H1 (cell line): ENCODE results near the gene SNF8.

Experiments used
- BCL11A ChIP-seq, 2 experiments: IDR thresholded peaks; one replicate each; pipeline ENCODE4 v1.6.1; 2011; ENCODE audit warnings: low read depth in 2 of 2, low read length in 2 of 2, mild to moderate bottlenecking in 2 of 2
- JUND ChIP-seq: IDR thresholded peaks from 2 replicates; pipeline ENCODE4 v1.6.1; 2011; ENCODE audit warnings: mild to moderate bottlenecking, improper control_type of control experiment, low read length
- PHF8 ChIP-seq: fragments of 200-600 bp; sonication (generic); conservative IDR thresholded peaks from 2 replicates; pipeline ENCODE4 v1.7.1; 2012; ENCODE audit warnings: low read depth, mild to moderate bottlenecking, inconsistent platforms, low read length, moderate library complexity
- POLR2A ChIP-seq, 2 experiments: IDR thresholded peaks; 1 replicate in 1 of 2; 2 replicates in 1 of 2; pipeline ENCODE4 v1.6.1; 2011; ENCODE audit warnings: low read depth in 2 of 2, low read length in 2 of 2, mild to moderate bottlenecking in 2 of 2; ENCODE audit errors: control extremely low read depth in 1 of 2
- RAD21 ChIP-seq, 2 experiments: IDR thresholded peaks in 1 of 2; conservative IDR thresholded peaks in 1 of 2; 2 replicates each; pipeline ENCODE4 v1.6.1; 2011; ENCODE audit warnings: low read depth in 2 of 2, low read length in 2 of 2, improper control_type of control experiment in 1 of 2, inconsistent platforms in 1 of 2, mild to moderate bottlenecking in 1 of 2, moderate library complexity in 1 of 2
- RFX5 ChIP-seq: IDR thresholded peaks from 2 replicates; pipeline ENCODE4 v1.6.1; 2011; ENCODE audit warnings: low read depth, low read length, improper control_type of control experiment, borderline replicate concordance
- TF ChIP-seq, protein P1 (sequence below), 3 experiments: IDR thresholded peaks; 1 replicate in 2 of 3; 2 replicates in 1 of 3; pipeline versions ENCODE4 v1.5.1 to v1.6.1; 2011; ENCODE audit warnings: low read length in 3 of 3, mild to moderate bottlenecking in 3 of 3, inconsistent platforms in 2 of 3, low read depth in 1 of 3, moderate library complexity in 1 of 3; ENCODE audit not compliant: insufficient read depth in 1 of 3; ENCODE audit errors: control extremely low read depth in 1 of 3

DNA sequence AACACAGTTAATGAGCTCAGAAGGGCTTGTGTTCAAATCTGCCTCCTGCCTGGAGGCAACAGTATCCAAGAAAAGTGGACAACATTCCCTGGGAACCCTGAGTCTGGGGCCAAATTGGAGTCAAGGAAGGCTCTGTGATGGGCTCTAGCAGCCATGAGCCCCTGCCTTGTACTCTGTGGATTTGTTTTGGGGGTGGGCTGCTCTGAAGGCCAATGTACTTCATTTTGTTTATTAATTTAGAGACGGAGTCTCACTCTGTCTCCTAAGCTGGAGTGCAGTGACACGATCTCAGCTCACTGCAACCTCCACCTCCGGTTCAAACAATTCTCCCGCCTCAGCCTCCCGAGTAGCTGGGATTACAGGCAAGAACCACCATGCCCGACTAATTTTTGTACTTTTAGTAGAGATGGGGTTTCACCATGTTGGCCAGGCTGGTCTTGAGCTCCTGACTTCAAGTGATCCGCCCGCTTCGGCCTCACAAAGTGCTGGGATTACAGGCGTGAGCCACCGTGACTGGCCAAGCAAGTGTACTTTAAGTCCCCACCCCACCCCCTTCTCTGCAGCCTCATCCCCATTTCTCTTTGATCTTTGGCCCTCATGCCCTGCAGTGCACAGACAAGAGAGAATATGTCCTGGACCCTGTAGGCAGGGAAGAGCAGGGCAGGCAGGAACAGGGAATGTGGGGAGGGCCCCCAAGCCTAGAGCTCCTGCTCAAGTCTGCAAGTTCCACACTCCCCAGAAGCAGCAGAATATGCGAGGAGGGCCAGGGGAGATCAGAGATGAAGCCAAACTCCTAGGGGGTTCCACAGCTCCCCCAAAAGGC lies 26.4 kb upstream of the SNF8 start:
- TF ChIP-seq JUND (no peak), BCL11A (IDR thresholded peaks at IDR 0.05; ENCODE audit: low read depth in 2 of 2, low read length in 2 of 2) (no peak), RFX5 (no peak), PHF8 (no peak), POLR2A (IDR thresholded peaks at IDR 0.05; ENCODE audit: control extremely low read depth in 1 of 2, low read depth in 2 of 2, low read length in 2 of 2) (no peak), RAD21 (IDR thresholded peaks at IDR 0.05 in 1 of 2, conservative IDR thresholded peaks at IDR 0.05 in 1 of 2; ENCODE audit: low read depth in 2 of 2, low read length in 2 of 2) (no peak)
- TF ChIP-seq, protein P1, sequence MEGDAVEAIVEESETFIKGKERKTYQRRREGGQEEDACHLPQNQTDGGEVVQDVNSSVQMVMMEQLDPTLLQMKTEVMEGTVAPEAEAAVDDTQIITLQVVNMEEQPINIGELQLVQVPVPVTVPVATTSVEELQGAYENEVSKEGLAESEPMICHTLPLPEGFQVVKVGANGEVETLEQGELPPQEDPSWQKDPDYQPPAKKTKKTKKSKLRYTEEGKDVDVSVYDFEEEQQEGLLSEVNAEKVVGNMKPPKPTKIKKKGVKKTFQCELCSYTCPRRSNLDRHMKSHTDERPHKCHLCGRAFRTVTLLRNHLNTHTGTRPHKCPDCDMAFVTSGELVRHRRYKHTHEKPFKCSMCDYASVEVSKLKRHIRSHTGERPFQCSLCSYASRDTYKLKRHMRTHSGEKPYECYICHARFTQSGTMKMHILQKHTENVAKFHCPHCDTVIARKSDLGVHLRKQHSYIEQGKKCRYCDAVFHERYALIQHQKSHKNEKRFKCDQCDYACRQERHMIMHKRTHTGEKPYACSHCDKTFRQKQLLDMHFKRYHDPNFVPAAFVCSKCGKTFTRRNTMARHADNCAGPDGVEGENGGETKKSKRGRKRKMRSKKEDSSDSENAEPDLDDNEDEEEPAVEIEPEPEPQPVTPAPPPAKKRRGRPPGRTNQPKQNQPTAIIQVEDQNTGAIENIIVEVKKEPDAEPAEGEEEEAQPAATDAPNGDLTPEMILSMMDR (IDR thresholded peaks at IDR 0.05; ENCODE audit: control extremely low read depth in 1 of 3, insufficient read depth in 1 of 3, low read depth in 1 of 3, low read length in 3 of 3), result no peak
